Central memory CD8-positive, alpha-beta T cell (primary cell): ENCODE measurements around the gene MPPE1.

Source experiments
- ATAC-seq: fragments of 150-1000 bp; cut with Tn5 transposase; replicated peaks from 2 replicates; pipeline ENCODE4 v1.10.0; 2022; ENCODE audit warnings: mild to moderate bottlenecking, moderate FRiP score, moderate number of reproducible peaks; ENCODE audit not compliant: poor library complexity, severe bottlenecking; ENCODE audit errors: extremely low read depth
- DNase-seq, 2 donors: peaks; one replicate each; pipeline ENCODE4 v3.0.0; 2021; ENCODE audit warnings: low spot score in 2 of 2
- H3K27ac Mint-ChIP-seq: one replicate; pipeline ENCODE4 v1.8.0; 2022; ENCODE audit warnings: low read depth, mild to moderate bottlenecking, moderate library complexity, mixed read lengths
- H3K27me3 Mint-ChIP-seq: one replicate; pipeline ENCODE4 v1.8.0; 2022; ENCODE audit warnings: mixed read lengths
- H3K36me3 Mint-ChIP-seq: one replicate; pipeline ENCODE4 v1.8.0; 2022; ENCODE audit warnings: mild to moderate bottlenecking, moderate library complexity, mixed read lengths; ENCODE audit not compliant: insufficient read depth
- H3K4me1 Mint-ChIP-seq: one replicate; pipeline ENCODE4 v1.8.0; 2022; ENCODE audit warnings: mixed read lengths
- H3K4me3 Mint-ChIP-seq: one replicate; pipeline ENCODE4 v1.8.0; 2022; ENCODE audit warnings: mild to moderate bottlenecking, moderate library complexity, mixed read lengths
- H3K9me3 Mint-ChIP-seq: one replicate; pipeline ENCODE4 v1.8.0; 2022; ENCODE audit warnings: mixed read lengths

Gene MPPE1

DNA sequence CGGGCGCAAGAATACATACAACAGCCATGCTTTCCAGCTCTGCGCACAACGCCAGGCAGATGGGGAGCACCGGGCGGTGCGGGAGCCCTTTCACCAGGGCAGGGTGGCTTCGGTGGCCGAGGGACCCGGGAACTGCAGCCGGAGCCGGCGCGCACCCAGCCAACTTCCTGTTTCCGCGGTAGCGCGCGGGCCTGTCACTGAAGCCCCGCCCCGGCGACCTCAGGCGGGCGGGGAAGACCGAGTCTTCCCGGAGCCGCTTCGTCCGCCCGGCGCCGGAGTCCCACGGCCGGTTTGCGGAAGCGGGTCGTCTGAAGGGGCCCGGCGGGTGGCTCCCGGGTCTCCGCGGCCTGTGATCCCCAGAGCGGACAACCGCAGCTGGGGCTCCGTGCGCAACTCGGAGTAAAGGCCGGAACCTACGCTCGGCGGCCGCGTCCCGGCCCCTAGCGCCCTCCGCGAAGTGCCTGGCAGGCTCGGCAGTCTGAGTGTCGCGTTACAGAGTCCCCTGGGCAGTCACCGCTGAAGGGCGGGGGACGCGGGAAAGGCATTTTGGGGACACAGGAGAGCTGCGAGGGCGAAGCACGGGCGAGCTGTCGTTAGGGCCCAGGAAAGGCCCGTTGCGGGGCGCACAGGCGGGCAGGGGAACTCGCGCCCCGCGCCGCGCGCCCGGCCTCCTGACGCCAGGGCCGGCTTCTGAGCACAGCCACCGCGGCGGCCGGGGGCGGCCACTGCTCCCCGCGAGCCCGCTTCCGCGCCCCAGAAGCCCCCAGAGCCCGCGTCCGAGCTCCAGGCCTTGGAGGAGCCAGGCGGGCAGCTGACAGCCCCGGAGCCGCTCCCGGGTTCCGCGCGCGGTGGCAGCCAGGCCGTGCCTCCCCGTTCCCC, at the start of gene MPPE1:
MPPE1 (minus strand) TSS at position 136 of the 879 bp plus-strand sequence. CDS start 11,053 bp downstream, outside the sequence.
- ATAC-seq, result peak; percentile 90
- peak within 1 kb of the TSS; percentile 90 for H3K4me3 Mint-ChIP-seq
- H3K4me1 Mint-ChIP-seq, result peaks cover 24% of the 10 kb centered on the region
- peak; percentile 72 to 74 for DNase-seq
- no peaks in the 10 kb centered on the region for H3K9me3 Mint-ChIP-seq
- H3K36me3 Mint-ChIP-seq, result peaks cover 22% of the 10 kb centered on the region
- no peaks in the 10 kb centered on the region for H3K27me3 Mint-ChIP-seq
- H3K27ac Mint-ChIP-seq, result peak within 1 kb of the TSS; percentile 94

GRCh38 chr18:11957636-11958035, 49.5 kb upstream of the MPPE1 start:
- Mint-ChIP-seq H3K9me3 (peaks cover 6% of the 10 kb centered on the region), H3K27ac (no peak overlapping the region), H3K4me3 (no peak overlapping the region), H3K36me3 (no peaks in the 10 kb centered on the region), H3K27me3 (peaks cover 10% of the 10 kb centered on the region), H3K4me1 (no peaks in the 10 kb centered on the region)
- DNase-seq (no peak), ATAC-seq (no peak)

DNA sequence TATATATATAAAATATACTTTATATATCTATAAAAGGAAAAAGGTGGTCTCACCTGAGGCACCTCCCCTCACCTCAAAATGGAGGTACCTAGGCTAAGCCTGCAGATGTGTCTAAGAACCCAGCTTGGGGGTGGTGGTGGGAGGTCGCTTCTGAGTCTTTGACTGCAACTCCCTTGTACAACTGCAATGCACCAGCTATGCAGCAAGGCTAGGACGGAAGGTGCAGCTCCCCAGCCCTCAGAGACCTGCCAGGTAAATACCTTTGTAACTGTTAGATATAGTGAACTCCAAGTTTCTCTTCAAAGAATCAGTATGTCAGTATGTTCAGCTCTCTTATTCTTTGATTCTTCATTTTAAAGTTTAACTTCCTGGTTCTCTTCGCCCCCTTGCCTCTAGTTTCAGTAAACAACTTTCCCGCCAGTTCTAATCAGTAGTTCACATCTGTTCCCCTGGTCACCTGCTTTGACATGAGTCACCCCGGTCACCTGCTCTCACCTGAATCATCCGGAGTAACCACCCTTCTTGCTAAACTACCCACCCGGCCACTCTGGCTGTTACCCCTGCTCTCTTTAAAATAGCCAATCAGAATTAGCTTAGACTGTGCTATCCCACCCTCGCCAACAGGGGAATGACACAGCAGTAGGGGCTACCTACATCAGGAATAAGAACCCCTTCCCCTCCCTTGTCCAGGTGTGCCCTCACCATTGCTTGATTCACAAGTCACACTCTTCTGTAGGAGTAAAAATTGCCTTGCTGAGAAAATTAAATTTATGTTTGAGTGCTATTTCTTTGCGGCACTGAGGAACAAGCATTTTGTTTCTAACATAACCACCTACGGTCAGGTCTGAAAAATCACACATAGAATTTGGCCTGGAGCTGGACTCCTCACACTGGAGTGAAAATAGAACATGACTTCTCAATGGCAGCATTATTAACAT, 48.5 kb upstream of the MPPE1 start:
- Mint-ChIP-seq H3K27ac (no peak overlapping the region), H3K36me3 (no peaks in the 10 kb centered on the region), H3K4me3 (no peak overlapping the region), H3K27me3 (peaks cover 10% of the 10 kb centered on the region), H3K9me3 (peaks cover 6% of the 10 kb centered on the region), H3K4me1 (no peaks in the 10 kb centered on the region)
- DNase-seq (no peak), ATAC-seq (no peak)

DNA sequence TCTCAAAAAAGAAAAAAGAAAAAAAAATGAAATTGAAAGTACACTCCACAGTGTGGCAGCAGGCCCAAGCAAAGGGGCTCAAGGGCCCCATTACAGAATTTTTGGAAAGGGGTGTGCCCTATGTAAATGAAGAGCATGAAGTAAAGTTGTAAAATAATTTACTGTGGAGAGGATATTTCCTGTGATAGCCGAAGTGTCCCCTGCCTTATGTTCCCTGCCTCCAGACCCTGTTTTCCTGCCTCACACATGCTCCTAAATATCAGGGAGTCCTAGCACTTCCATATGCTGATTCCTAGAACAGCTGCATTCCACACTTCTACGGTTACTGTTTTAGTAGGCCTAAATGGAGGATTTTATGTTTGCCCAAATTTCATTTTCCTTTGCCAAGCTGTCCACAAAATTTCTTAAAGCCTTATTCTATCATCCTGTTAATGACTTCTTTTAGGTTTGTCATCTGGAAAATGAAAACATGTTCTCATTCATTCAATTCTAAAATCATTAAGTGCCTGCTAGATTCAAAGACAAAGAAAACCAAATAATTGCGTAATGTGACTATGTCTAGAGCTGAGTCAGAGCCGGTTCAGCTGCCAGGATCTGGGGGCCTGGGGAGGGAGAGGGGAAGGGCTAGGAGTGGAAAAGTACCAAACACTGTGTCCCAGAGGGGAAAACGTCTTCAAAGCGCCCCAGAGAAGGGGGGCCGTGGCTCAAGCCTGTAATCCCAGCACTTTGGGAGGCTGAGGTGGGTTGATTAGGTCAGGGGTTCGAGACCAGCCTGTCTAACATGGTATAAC, 47.3 kb upstream of the MPPE1 start:
- H3K27me3 Mint-ChIP-seq, result no peaks in the 10 kb centered on the region
- H3K27ac Mint-ChIP-seq, result no peak overlapping the region
- H3K4me1 Mint-ChIP-seq, result no peaks in the 10 kb centered on the region
- no peak overlapping the region for H3K4me3 Mint-ChIP-seq
- H3K9me3 Mint-ChIP-seq, result peaks cover 6% of the 10 kb centered on the region
- no peaks in the 10 kb centered on the region for H3K36me3 Mint-ChIP-seq
- DNase-seq (no peak), ATAC-seq (no peak)

- H3K4me1 Mint-ChIP-seq, result no peaks in the 10 kb centered on the region
- ATAC-seq, result no peak
- peaks cover 6% of the 10 kb centered on the region for H3K9me3 Mint-ChIP-seq
These were observed 45.0 kb upstream of the MPPE1 start for GRCh38 chr18:11953113-11953512.

GRCh38 chr18:11951390-11951851, 43.3 kb upstream of the MPPE1 start:
- no peak overlapping the region for H3K27ac Mint-ChIP-seq
- no peak for ATAC-seq
- H3K4me3 Mint-ChIP-seq, result no peak overlapping the region
- H3K27me3 Mint-ChIP-seq, result no peaks in the 10 kb centered on the region
- peaks cover 11% of the 10 kb centered on the region for H3K4me1 Mint-ChIP-seq
- H3K36me3 Mint-ChIP-seq, result peaks cover 3% of the 10 kb centered on the region
- no peaks in the 10 kb centered on the region for H3K9me3 Mint-ChIP-seq
- DNase-seq, result no peak

More at GRCh38 chr18:11953113-11953512, 45.0 kb upstream of the MPPE1 start:
- DNase-seq, result no peak
- H3K27me3 Mint-ChIP-seq, result no peaks in the 10 kb centered on the region
- H3K27ac Mint-ChIP-seq, result no peak overlapping the region
- H3K4me3 Mint-ChIP-seq, result no peak overlapping the region
- H3K36me3 Mint-ChIP-seq, result no peaks in the 10 kb centered on the region

DNA sequence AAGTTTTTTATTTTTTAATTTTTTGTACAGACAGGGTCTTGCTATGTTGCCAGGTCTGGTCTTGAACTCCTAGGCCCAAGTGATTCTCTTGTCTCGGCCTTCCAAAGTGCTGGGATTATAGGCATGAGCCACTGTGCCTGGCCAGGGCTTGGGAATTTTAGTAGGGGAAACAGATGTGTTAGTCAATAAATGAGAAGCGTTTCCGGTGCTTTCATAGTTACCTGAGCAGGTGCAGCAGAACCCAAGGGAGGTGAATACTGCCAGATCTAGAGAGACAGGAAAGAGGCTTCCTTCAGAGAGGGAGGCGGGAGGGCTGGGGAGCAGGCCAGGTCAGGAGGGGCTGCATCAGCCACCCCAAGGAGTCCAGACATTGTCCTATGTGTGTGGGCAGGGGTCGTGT, 42.7 kb upstream of the MPPE1 start:
- Mint-ChIP-seq H3K27ac (no peak overlapping the region), H3K9me3 (no peaks in the 10 kb centered on the region), H3K4me1 (peaks cover 13% of the 10 kb centered on the region), H3K4me3 (no peak overlapping the region), H3K36me3 (peaks cover 3% of the 10 kb centered on the region), H3K27me3 (no peaks in the 10 kb centered on the region)
- ATAC-seq, result no peak
- DNase-seq, result no peak

- H3K9me3 Mint-ChIP-seq, result no peaks in the 10 kb centered on the region
- no peak overlapping the region for H3K4me3 Mint-ChIP-seq
- peaks cover 3% of the 10 kb centered on the region for H3K36me3 Mint-ChIP-seq
- H3K4me1 Mint-ChIP-seq, result peaks cover 13% of the 10 kb centered on the region
- no peak for ATAC-seq
- no peaks in the 10 kb centered on the region for H3K27me3 Mint-ChIP-seq
- no peak for DNase-seq
- no peak overlapping the region for H3K27ac Mint-ChIP-seq
These were observed 40.9 kb upstream of the MPPE1 start for GRCh38 chr18:11948852-11949523.

GRCh38 chr18:11947214-11948191, 39.4 kb upstream of the MPPE1 start:
- ATAC-seq (peak; percentile 82), DNase-seq (peak; percentile 15 to 45)
- H3K27ac Mint-ChIP-seq, result peak overlapping the region; percentile 78
- H3K4me1 Mint-ChIP-seq, result peaks cover 13% of the 10 kb centered on the region
- H3K27me3 Mint-ChIP-seq, result no peaks in the 10 kb centered on the region
- H3K9me3 Mint-ChIP-seq, result no peaks in the 10 kb centered on the region
- H3K4me3 Mint-ChIP-seq, result peak overlapping the region; percentile 84
- peaks cover 3% of the 10 kb centered on the region for H3K36me3 Mint-ChIP-seq

DNA sequence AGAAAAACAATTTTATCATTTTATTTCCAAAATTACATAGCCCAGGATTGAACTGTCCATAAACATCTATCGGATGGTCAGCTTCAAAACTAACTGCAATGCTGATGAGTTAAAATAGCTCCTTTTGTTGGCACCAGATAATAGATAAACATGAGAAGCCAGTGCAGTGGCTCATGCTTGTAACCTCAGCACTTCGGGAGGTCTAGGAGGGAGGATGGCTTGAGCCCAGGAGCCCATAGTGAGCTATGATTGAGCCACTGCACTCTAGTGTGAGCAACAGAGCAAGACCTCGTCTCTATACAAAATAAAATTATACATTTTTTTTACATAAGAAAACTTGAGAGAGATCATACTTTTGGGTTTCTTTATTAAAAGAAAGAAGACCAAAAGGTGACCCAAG, 38.6 kb upstream of the MPPE1 start:
- Mint-ChIP-seq H3K27ac (peak overlapping the region; percentile 78), H3K9me3 (no peaks in the 10 kb centered on the region), H3K27me3 (no peaks in the 10 kb centered on the region), H3K4me3 (peak overlapping the region; percentile 84), H3K4me1 (peaks cover 13% of the 10 kb centered on the region), H3K36me3 (peaks cover 3% of the 10 kb centered on the region)
- no peak for ATAC-seq
- DNase-seq, result no peak
